BLaER1 treated with 17β-estradiol and CSF1 and Interleukin-3, amounts not matched to agents 10 nM and 100 nM (cell line): Measurements from ENCODE around the gene PAK6.

Source experiments
- H3K27ac ChIP-seq, 11 experiments: shearing (Covaris generic); formaldehyde crosslinking; 2 replicates each; pipeline ENCODE4 v1.8.1; 2022
- H3K27me3 ChIP-seq, 11 experiments: shearing (Covaris generic); formaldehyde crosslinking; 2 replicates each; pipeline ENCODE4 v1.8.1; 2022
- H3K36me3 ChIP-seq, 11 experiments: shearing (Covaris generic); formaldehyde crosslinking; 2 replicates each; pipeline ENCODE4 v1.8.1; 2022
- H3K4me1 ChIP-seq, 10 experiments: shearing (Covaris generic); formaldehyde crosslinking; 2 replicates each; pipeline ENCODE4 v1.8.1; 2022
- H3K4me2 ChIP-seq, 11 experiments: shearing (Covaris generic); formaldehyde crosslinking; 2 replicates each; pipeline ENCODE4 v1.8.1; 2022
- H3K4me3 ChIP-seq, 10 experiments: shearing (Covaris generic); formaldehyde crosslinking; 2 replicates each; pipeline ENCODE4 v1.8.1; 2022
- H3K9ac ChIP-seq, 11 experiments: shearing (Covaris generic); formaldehyde crosslinking; 2 replicates each; pipeline ENCODE4 v1.8.1; 2022
- H3K9me3 ChIP-seq, 11 experiments: shearing (Covaris generic); formaldehyde crosslinking; replicated peaks in 1 of 11; 2 replicates each; pipeline ENCODE4 v1.8.1; 2022
- H4K20me1 ChIP-seq, 11 experiments: shearing (Covaris generic); formaldehyde crosslinking; 2 replicates each; pipeline ENCODE4 v1.8.1; 2022
- Cebpa-rat ChIP-seq, 11 experiments: shearing (Covaris generic); IDR thresholded peaks; 2 replicates each; pipeline ENCODE4 v1.8.1; 2022

PAK6 gene

GRCh38 chr15:40267670-40268069 is 28.8 kb downstream of the PAK6 start:
- TF ChIP-seq Cebpa-rat (IDR thresholded peaks at IDR 0.05): no peak
- H3K4me3 ChIP-seq: no peak overlapping the region
- peak overlapping the region in 9 of 11 experiments; percentile 1 to 60 (median 9); a peak in 4 of 22 replicates for H3K4me2 ChIP-seq
- H3K4me1 ChIP-seq: peaks cover 13 to 35% (median 26%) of the 10 kb centered on the region in 10 experiments; a peak in 19 of 20 replicates
- H3K36me3 ChIP-seq: no peaks in the 10 kb centered on the region
- no peak overlapping the region for H3K9ac ChIP-seq
- H3K9me3 ChIP-seq: no peaks in the 10 kb centered on the region
- no peaks in the 10 kb centered on the region for H3K27me3 ChIP-seq
- H3K27ac ChIP-seq: no peak overlapping the region
- no peaks in the 10 kb centered on the region for H4K20me1 ChIP-seq

GRCh38 chr15:40269604-40270003 is 30.7 kb downstream of the PAK6 start:
- Histone ChIP-seq H3K4me2 (no peak overlapping the region), H4K20me1 (no peaks in the 10 kb centered on the region), H3K27ac (no peak overlapping the region), H3K27me3 (no peaks in the 10 kb centered on the region), H3K9me3 (no peaks in the 10 kb centered on the region), H3K36me3 (no peaks in the 10 kb centered on the region), H3K4me1 (peaks cover 13 to 35% (median 27%) of the 10 kb centered on the region in 10 experiments), H3K9ac (no peak overlapping the region), H3K4me3 (no peak overlapping the region)
- no peak for TF ChIP-seq Cebpa-rat (IDR thresholded peaks at IDR 0.05)

- Histone ChIP-seq H3K9ac (peak overlapping the region in 2 of 11 experiments; percentile 3 to 50; a peak in 1 of 22 replicates), H3K4me3 (no peak overlapping the region)
Observed at GRCh38 chr15:40270246-40270995, 31.6 kb downstream of the PAK6 start.

GRCh38 chr15:40271685-40272484 is 33.0 kb downstream of the PAK6 start:
- Histone ChIP-seq H3K4me3 (no peak overlapping the region), H3K9me3 (no peaks in the 10 kb centered on the region), H3K9ac (peak overlapping the region in 6 of 11 experiments; percentile 3 to 50 (median 22); a peak in 5 of 22 replicates), H4K20me1 (no peaks in the 10 kb centered on the region), H3K36me3 (no peaks in the 10 kb centered on the region), H3K27me3 (no peaks in the 10 kb centered on the region), H3K27ac (no peak overlapping the region), H3K4me2 (peak overlapping the region in 9 of 11 experiments; percentile 1 to 78 (median 55); a peak in 16 of 22 replicates), H3K4me1 (peaks cover 26 to 53% (median 46%) of the 10 kb centered on the region in 10 experiments)
- no peak for TF ChIP-seq Cebpa-rat (IDR thresholded peaks at IDR 0.05)

More at GRCh38 chr15:40270246-40270995, 31.6 kb downstream of the PAK6 start:
- no peaks in the 10 kb centered on the region for H3K27me3 ChIP-seq
- peaks cover 20 to 41% (median 35%) of the 10 kb centered on the region in 10 experiments for H3K4me1 ChIP-seq
- no peak overlapping the region for H3K27ac ChIP-seq
- peak overlapping the region in 3 of 11 experiments; percentile 53 to 78 (median 60); a peak in 4 of 22 replicates for H3K4me2 ChIP-seq
- no peak for TF ChIP-seq Cebpa-rat (IDR thresholded peaks at IDR 0.05)
- no peaks in the 10 kb centered on the region for H4K20me1 ChIP-seq
- no peaks in the 10 kb centered on the region for H3K9me3 ChIP-seq
- H3K36me3 ChIP-seq: no peaks in the 10 kb centered on the region

GRCh38 chr15:40272485-40273056 is 33.7 kb downstream of the PAK6 start:
- Histone ChIP-seq H3K36me3 (no peaks in the 10 kb centered on the region), H3K27me3 (no peaks in the 10 kb centered on the region), H3K4me1 (peaks cover 29 to 53% (median 46%) of the 10 kb centered on the region in 10 experiments), H3K4me3 (no peak overlapping the region), H3K27ac (no peak overlapping the region), H3K9ac (no peak overlapping the region), H4K20me1 (no peaks in the 10 kb centered on the region), H3K9me3 (no peaks in the 10 kb centered on the region), H3K4me2 (peak overlapping the region in 4 of 11 experiments; percentile 53 to 78 (median 59); a peak in 3 of 22 replicates)
- no peak for TF ChIP-seq Cebpa-rat (IDR thresholded peaks at IDR 0.05)

GRCh38 chr15:40273428-40273827 is 34.6 kb downstream of the PAK6 start:
- Histone ChIP-seq H3K9ac (no peak overlapping the region), H3K27me3 (peaks cover 0 to 7% (median 6%) of the 10 kb centered on the region in 11 experiments; a peak in 9 of 22 replicates), H3K4me2 (no peak overlapping the region), H3K9me3 (no peaks in the 10 kb centered on the region), H3K27ac (no peak overlapping the region), H4K20me1 (0 out of 22 replicates have a peak, but pooled peaks cover 0 to 3% (median 0%) of the 10 kb centered on the region in 11 experiments), H3K4me1 (peaks cover 37 to 60% (median 52%) of the 10 kb centered on the region in 10 experiments), H3K4me3 (no peak overlapping the region), H3K36me3 (no peaks in the 10 kb centered on the region)
- no peak for TF ChIP-seq Cebpa-rat (IDR thresholded peaks at IDR 0.05)

GRCh38 chr15:40274350-40275274 is 35.7 kb downstream of the PAK6 start:
- Histone ChIP-seq H3K4me3 (no peak overlapping the region), H3K9ac (peak overlapping the region in 6 of 11 experiments; percentile 35 to 69 (median 46); a peak in 6 of 22 replicates), H3K9me3 (no peaks in the 10 kb centered on the region), H3K4me2 (peak overlapping the region; percentile 94 to 99 (median 96); a peak in 20 of 22 replicates), H4K20me1 (0 out of 22 replicates have a peak, but pooled peaks cover 0 to 3% (median 0%) of the 10 kb centered on the region in 11 experiments), H3K36me3 (no peaks in the 10 kb centered on the region), H3K4me1 (peaks cover 49 to 72% (median 64%) of the 10 kb centered on the region in 10 experiments), H3K27me3 (peaks cover 2 to 17% (median 12%) of the 10 kb centered on the region in 11 experiments; a peak in 15 of 22 replicates), H3K27ac (peak overlapping the region in 8 of 11 experiments; percentile 27 to 74 (median 58); a peak in 14 of 22 replicates)
- no peak for TF ChIP-seq Cebpa-rat (IDR thresholded peaks at IDR 0.05)

GRCh38 chr15:40275523-40275922 is 36.7 kb downstream of the PAK6 start:
- no peak for TF ChIP-seq Cebpa-rat (IDR thresholded peaks at IDR 0.05)
- peaks cover 50 to 76% (median 66%) of the 10 kb centered on the region in 10 experiments for H3K4me1 ChIP-seq
- no peak overlapping the region for H3K4me3 ChIP-seq
- peak overlapping the region in 5 of 11 experiments; percentile 17 to 63 (median 33); a peak in 6 of 22 replicates for H3K27ac ChIP-seq
- H3K9me3 ChIP-seq: no peaks in the 10 kb centered on the region
- H3K9ac ChIP-seq: peak overlapping the region in 4 of 11 experiments; percentile 9 to 45 (median 27); a peak in 2 of 22 replicates
- peaks cover 0 to 9% (median 0%) of the 10 kb centered on the region in 11 experiments; a peak in 1 of 22 replicates for H4K20me1 ChIP-seq
- peak overlapping the region; percentile 94 to 99 (median 96) for H3K4me2 ChIP-seq
- H3K36me3 ChIP-seq: no peaks in the 10 kb centered on the region
- peaks cover 10 to 26% (median 20%) of the 10 kb centered on the region in 11 experiments for H3K27me3 ChIP-seq
